ENCODE data around the gene CTIF.

The CTIF gene

GRCh38 chr18:48825101-48825745 is 286.4 kb downstream of the CTIF start:
- DNase-seq, result no peak
- Histone ChIP-seq H3K4me3 (ENCODE audit: low read depth, low read length) (no peak overlapping the region), H3K36me3 (replicated peaks) (peaks cover 2% of the 10 kb centered on the region), H3K27me3 (replicated peaks) (no peaks in the 10 kb centered on the region), H3K27ac (peak overlapping the region; percentile 53)
- in situ Hi-C loops (cut with HindIII; ENCODE audit: low pct_ligation_motif_present, low sequenced_read_pairs), result no loop called here
- no peak for TF ChIP-seq CTCF (IDR thresholded peaks at IDR 0.05; ENCODE audit: low read depth, low read length, missing control alignments)

- no peaks in the 10 kb centered on the region for H3K27me3 ChIP-seq (replicated peaks)
- no peak overlapping the region for H3K4me3 ChIP-seq (ENCODE audit: low read depth, low read length)
- in situ Hi-C loops (cut with HindIII; ENCODE audit: low pct_ligation_motif_present, low sequenced_read_pairs), result no loop called here
- peak overlapping the region; percentile 53 for H3K27ac ChIP-seq
- peaks cover 2% of the 10 kb centered on the region for H3K36me3 ChIP-seq (replicated peaks)
- TF ChIP-seq CTCF (IDR thresholded peaks at IDR 0.05; ENCODE audit: low read depth, low read length, missing control alignments), result no peak
- DNase-seq, result no peak
Observed at GRCh38 chr18:48826271-48826670, 287.4 kb downstream of the CTIF start.

- no peak for TF ChIP-seq CTCF (IDR thresholded peaks at IDR 0.05; ENCODE audit: low read depth, low read length, missing control alignments)
- H3K27ac ChIP-seq, result no peak overlapping the region
- H3K4me3 ChIP-seq (ENCODE audit: low read depth, low read length), result no peak overlapping the region
- in situ Hi-C loops (cut with HindIII; ENCODE audit: low pct_ligation_motif_present, low sequenced_read_pairs), result no loop called here
- no peaks in the 10 kb centered on the region for H3K27me3 ChIP-seq (replicated peaks)
- no peak for DNase-seq
- peaks cover 2% of the 10 kb centered on the region for H3K36me3 ChIP-seq (replicated peaks)
Observed at GRCh38 chr18:48826806-48827205, 288.0 kb downstream of the CTIF start.

- H3K4me3 ChIP-seq (ENCODE audit: low read depth, low read length), result peak overlapping the region; percentile 24
- peaks cover 2% of the 10 kb centered on the region for H3K36me3 ChIP-seq (replicated peaks)
- H3K27me3 ChIP-seq (replicated peaks), result no peaks in the 10 kb centered on the region
- peak; percentile 71 for DNase-seq
- no peak for TF ChIP-seq CTCF (IDR thresholded peaks at IDR 0.05; ENCODE audit: low read depth, low read length, missing control alignments)
- in situ Hi-C loops (cut with HindIII; ENCODE audit: low pct_ligation_motif_present, low sequenced_read_pairs), result no loop called here
- peak overlapping the region; percentile 82 for H3K27ac ChIP-seq
Observed at GRCh38 chr18:48827291-48828193, 288.7 kb downstream of the CTIF start.

GRCh38 chr18:48828194-48828545 is 289.3 kb downstream of the CTIF start:
- Histone ChIP-seq H3K27me3 (replicated peaks) (no peaks in the 10 kb centered on the region), H3K36me3 (replicated peaks) (peaks cover 2% of the 10 kb centered on the region), H3K27ac (peak overlapping the region; percentile 82), H3K4me3 (ENCODE audit: low read depth, low read length) (peak overlapping the region; percentile 1)
- in situ Hi-C loops (cut with HindIII; ENCODE audit: low pct_ligation_motif_present, low sequenced_read_pairs), result no loop called here
- no peak for DNase-seq
- TF ChIP-seq CTCF (IDR thresholded peaks at IDR 0.05; ENCODE audit: low read depth, low read length, missing control alignments), result no peak

Measured in brain microvascular endothelial cell (primary cell).